ENCODE results near the gene CCDC61.

Gene CCDC61

GRCh38 chr19:45973553-45974338 is 21.5 kb upstream of the CCDC61 start, which contains the start of gene NOVA2:
Gene NOVA2 (minus strand): TSS chr19:45973865. CDS start chr19:45973351, 514 bp downstream.
- peak in 2 of 4 experiments; percentile 16 to 30 for DNase-seq (ENCODE audit: low read depth in 4 of 4, low spot score in 1 of 4)

- DNase-seq (ENCODE audit: low read depth in 4 of 4, low spot score in 1 of 4): no peak
These were observed 19.8 kb upstream of the CCDC61 start for GRCh38 chr19:45975306-45976070.

DNA sequence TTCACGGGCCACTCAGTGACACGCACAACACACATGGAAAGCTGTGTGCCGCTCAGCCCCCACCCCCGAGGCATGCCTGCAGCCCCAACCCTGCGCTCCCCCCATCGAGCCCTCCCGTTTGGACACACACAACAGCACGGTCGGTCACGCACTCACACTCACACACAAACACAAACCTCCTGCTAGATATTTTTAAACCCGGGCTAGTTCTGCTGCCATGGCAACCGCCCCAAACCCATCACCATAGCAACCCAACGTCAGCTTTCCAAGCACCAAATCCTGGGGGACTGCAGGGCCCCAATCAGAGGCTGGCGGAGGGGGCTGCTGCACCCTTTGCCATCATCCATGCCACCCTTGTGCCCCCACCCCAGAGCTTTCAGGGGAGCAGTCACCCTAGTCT is 19.1 kb upstream of the CCDC61 start:
- DNase-seq (ENCODE audit: low read depth in 4 of 4, low spot score in 1 of 4): no peak

- DNase-seq (ENCODE audit: low read depth in 4 of 4, low spot score in 1 of 4): no peak
These were observed 17.1 kb upstream of the CCDC61 start for GRCh38 chr19:45978156-45978555.

GRCh38 chr19:45981350-45981749 is 13.9 kb upstream of the CCDC61 start:
- no peak for DNase-seq (ENCODE audit: low read depth in 4 of 4, low spot score in 1 of 4)

DNA sequence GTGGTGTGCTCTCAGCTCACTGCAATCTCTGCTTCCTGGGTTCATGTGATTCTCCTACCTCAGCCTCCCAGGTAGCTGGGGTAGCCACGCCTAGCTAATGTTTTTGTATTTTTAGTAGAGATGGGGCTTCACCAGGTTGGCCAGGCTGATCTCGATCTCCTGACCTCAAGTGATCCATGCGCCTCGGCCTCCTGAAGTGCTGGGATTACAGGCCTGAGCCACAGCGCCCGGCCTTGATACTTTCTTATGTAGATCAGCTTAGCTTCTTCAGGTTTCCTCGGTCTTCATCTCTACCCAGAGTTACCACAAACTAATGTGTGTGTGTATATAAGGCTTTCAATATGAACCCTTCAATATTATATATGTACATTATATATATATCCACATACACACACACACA is 9.9 kb upstream of the CCDC61 start:
- DNase-seq (ENCODE audit: low read depth in 4 of 4, low spot score in 1 of 4): no peak

- no peak for DNase-seq (ENCODE audit: low read depth in 4 of 4, low spot score in 1 of 4)
These were observed 5.0 kb upstream of the CCDC61 start for GRCh38 chr19:45990113-45990728.

- DNase-seq (ENCODE audit: low read depth in 4 of 4, low spot score in 1 of 4): no peak
These were observed 740 bp upstream of the CCDC61 start for GRCh38 chr19:45994456-45994997.

DNA sequence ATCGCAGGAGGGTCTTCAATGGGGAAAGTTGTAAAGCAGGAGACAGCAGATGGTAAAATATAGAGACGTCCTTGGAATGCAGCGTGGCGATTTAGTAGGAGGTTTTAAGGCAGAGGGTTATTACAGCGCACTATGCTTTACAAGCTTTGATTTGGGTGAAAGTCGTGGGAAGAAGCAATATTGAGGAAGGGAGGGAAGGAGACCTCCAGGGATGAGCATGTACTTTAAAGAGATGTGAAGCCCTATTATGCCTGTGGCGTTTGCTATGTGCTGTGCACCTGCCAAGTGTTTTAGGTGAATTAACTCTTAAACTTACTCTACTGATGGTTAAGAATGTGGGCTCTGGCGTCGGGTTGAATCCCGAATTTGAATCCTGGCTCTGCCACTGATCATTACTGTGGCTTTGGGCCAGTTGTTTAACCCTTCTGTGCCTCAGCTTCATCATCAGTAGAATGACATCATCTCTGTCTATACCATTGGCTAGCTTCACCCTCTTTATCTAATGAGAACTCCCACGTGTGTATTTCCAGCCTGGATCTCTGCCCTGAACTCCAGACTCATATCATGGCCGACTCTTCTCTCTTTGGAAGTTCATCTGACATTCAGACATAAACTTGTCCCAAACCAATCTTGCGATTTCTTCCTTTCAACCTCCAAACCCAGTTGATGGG is 583 bp downstream of the CCDC61 start:
- no peak for DNase-seq (ENCODE audit: low read depth in 4 of 4, low spot score in 1 of 4)

DNA sequence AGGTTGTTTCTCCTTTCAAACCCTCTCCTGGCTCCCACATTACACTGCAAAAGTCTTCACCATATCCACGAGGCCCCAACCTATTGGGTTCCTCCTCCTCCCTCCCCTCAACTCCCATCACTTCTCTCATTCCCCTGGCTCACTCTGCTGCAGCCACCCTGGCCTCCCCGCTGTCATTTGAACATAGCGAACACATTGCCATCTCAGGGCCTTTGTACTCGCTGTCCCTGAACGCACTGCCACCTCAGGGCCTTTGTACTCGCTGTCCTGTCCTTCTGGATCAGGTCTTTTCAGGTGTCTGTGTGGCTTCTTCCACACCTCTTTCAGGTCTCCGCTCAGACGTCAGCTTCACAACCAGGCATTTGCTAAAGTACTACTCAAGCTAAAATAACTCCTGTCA is 1.7 kb downstream of the CCDC61 start:
- no peak for DNase-seq (ENCODE audit: low read depth in 4 of 4, low spot score in 1 of 4)

GRCh38 chr19:45998834-45999233 is 3.6 kb downstream of the CCDC61 start:
- DNase-seq (ENCODE audit: low read depth in 4 of 4, low spot score in 1 of 4): no peak

- no peak for DNase-seq (ENCODE audit: low read depth in 4 of 4, low spot score in 1 of 4)
These were observed 4.4 kb downstream of the CCDC61 start for GRCh38 chr19:45999653-46000121.

GRCh38 chr19:46000491-46001246 is 5.4 kb downstream of the CCDC61 start:
- peak in 3 of 4 experiments; percentile 23 to 60 (median 35) for DNase-seq (ENCODE audit: low read depth in 4 of 4, low spot score in 1 of 4)

DNA sequence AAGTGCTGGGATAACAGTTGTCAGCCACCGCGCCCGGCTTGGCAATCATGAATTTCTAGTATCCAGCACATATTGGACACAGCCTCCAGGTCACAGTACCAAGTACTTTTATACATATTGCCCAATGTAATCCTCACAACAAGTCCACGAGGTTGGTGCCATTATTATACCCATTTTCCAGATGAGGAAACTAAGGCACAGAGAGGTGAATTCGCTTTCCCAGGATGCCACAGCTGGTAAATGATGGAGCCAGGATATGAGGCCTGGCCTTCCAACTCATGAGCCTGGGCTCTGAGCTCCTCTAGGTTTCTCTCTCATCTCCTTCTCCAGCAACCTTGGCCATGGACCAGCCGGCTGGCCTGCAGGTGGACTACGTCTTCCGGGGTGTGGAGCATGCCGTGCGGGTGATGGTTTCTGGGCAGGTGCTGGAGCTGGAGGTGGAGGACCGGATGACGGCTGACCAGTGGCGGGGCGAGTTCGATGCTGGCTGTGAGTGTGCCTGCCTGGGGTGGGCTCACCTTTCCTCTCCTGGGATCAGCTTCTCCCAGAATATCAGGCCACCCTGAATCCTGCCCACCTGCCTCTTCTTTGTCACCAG is 7.5 kb downstream of the CCDC61 start:
- no peak for DNase-seq (ENCODE audit: low read depth in 4 of 4, low spot score in 1 of 4)

DNA sequence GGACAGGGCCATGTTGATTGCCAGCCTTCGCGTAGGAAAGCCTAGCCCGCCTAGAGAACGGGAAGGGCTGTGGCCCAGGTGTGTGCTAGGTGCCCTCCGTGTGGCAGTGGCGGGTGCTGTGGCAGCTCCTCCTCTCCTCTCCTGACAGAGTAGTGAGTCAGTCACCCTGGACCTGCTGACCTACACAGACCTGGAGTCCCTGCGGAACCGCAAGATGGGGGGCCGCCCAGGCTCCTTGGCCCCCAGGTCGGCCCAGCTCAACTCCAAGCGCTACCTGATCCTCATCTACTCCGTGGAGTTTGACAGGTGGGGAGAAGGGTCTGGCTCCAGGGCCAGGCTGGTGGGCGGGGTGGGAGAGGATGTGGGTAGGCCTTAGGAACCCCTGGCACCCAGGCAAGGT is 11.1 kb downstream of the CCDC61 start:
- DNase-seq (ENCODE audit: low read depth in 4 of 4, low spot score in 1 of 4): no peak

- peak; percentile 34 to 56 (median 44) for DNase-seq (ENCODE audit: low read depth in 4 of 4, low spot score in 1 of 4)
These were observed 14.6 kb downstream of the CCDC61 start for GRCh38 chr19:46009530-46010510.

DNA sequence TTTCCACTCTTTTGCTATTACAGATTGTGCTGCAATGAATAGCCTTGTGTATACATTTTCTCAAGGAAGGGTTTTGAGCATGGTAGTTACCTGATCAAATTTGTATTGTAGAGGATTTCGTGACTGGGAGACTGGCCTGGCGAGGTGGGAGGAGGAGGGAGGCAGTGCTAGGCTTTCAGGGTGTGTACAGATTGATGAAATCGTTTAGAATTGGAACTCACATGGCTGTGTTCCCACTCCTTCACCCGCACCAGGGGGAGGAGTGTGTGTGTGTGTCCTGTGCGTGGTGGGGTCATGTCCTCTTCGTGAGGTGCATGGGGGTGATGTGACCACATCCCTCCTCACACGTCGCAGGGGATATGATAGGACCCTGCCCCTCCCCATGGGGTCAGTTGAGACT is 19.3 kb downstream of the CCDC61 start:
- DNase-seq (ENCODE audit: low read depth in 4 of 4, low spot score in 1 of 4): no peak

DNA sequence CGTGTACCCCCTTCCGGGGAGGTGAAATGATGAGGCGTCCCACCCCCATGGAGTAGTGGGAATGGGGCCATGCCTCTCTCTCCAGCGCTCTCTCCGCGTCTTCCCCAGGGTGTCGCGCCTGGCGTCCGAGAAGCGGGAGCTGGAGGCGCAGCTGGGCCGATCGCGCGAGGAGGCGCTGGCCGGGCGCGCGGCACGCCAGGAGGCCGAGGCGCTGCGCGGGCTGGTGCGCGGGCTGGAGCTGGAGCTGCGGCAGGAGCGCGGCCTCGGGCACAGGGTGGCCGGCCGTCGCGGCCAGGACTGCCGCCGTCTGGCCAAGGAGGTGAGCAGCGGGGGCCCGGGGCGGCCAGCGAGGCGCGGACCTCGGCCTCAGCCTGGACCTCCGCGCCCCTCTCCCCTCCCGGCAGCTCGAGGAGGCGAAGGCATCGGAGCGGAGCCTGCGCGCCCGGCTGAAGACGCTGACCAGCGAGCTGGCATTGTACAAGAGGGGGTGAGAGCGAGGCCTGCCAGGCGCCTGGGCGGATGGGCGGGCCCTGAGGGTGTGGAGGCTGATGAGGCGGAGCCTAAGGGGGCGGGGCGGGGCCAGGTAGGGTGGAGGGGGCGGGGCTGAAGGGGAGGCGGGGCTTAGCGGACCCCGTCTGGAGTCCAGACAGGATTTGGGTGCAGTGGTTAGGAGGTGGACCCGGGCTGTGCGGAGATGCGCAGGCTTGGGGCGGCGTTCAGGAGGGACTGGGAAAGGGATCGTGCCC is 19.8 kb downstream of the CCDC61 start:
- peak; percentile 42 to 67 (median 46) for DNase-seq (ENCODE audit: low read depth in 4 of 4, low spot score in 1 of 4)
